K562 (cell line): ENCODE measurements around the gene ZDHHC5. TPM values are rescaled to one million over a fixed set of nuclear protein-coding genes. Genes with fewer than 3 reads are reported as not detected.

Source experiments
- ATAC-seq: fragments of 200-7000 bp; cut with Tn5 transposase; 3 replicates; pipeline ENCODE4 v1.9.1; 2020; ENCODE audit warnings: moderate library complexity
- BruUV-seq: library from RNA; stranded (reverse); fragments of 400-500 nt; replicated peaks from 2 replicates; lab custom pipeline; 2021; lab: Mats Ljungman, UMichigan
- CTCF ChIA-PET: fragments of 300-600 bp; formaldehyde crosslinking; extraction: SDS; loops from one replicate; lab custom pipeline; 2021; ENCODE audit warnings: low intra/inter-chr PET ratio; lab: Yijun Ruan, JAX
- POLR2A ChIA-PET: fragments of 300-600, 350-650 bp; sonication (Branson Sonifier 250); formaldehyde crosslinking; extraction: SDS; loops from one replicate; lab custom pipeline; 2021; ENCODE audit warnings: antibody characterized with exemption, inconsistent platforms; lab: Yijun Ruan, JAX
- DNase-seq, 4 experiments: peaks; one replicate each; pipeline versions ENCODE4 v3.0.0 to v3.0.0-alpha.2; 2011 to 2018; ENCODE audit warnings: low spot score in 3 of 4, mixed read lengths in 3 of 4; ENCODE audit errors: extremely low read depth in 1 of 4
- FAIRE-seq: peaks from 2 replicates; lab custom pipeline; 2011; peaks lifted over from hg19 to GRCh38; lab: Jason Lieb, UNC
- H2AFZ ChIP-seq: 2 replicates; pipeline ENCODE4 v1.6.0; 2011; ENCODE audit warnings: low read depth, low read length, control low read depth, inconsistent platforms
- H3K27ac ChIP-seq: fragments of 200-600 bp; 3 replicates; pipeline ENCODE4 v1.8.0; 2011; ENCODE audit warnings: low read depth, mild to moderate bottlenecking, control low read depth, inconsistent platforms, low read length, moderate library complexity, mixed read lengths; ENCODE audit errors: extremely low read depth
- H3K27me3 ChIP-seq, 2 experiments: fragments of 300-600 bp in 1 of 2; 2 replicates in 1 of 2; 3 replicates in 1 of 2; pipeline versions ENCODE4 v1.6.0 to v1.8.0; 2011; ENCODE audit warnings: inconsistent platforms in 2 of 2, low read length in 2 of 2, mild to moderate bottlenecking in 1 of 2, mixed read lengths in 1 of 2, moderate library complexity in 1 of 2; ENCODE audit not compliant: control insufficient read depth in 2 of 2, insufficient read depth in 2 of 2
- H3K36me3 ChIP-seq: fragments of 300-600 bp; 3 replicates; pipeline ENCODE4 v1.8.0; 2011; ENCODE audit warnings: mild to moderate bottlenecking, low read length, inconsistent platforms; ENCODE audit not compliant: control insufficient read depth, insufficient read depth
- H3K4me1 ChIP-seq, 2 experiments: fragments of 200-600 bp in 1 of 2; replicated peaks in 1 of 2; 2 replicates in 1 of 2; 3 replicates in 1 of 2; pipeline versions ENCODE4 v1.5.1 to v1.8.0; 2011; ENCODE audit warnings: inconsistent platforms in 2 of 2, low read length in 2 of 2, mild to moderate bottlenecking in 1 of 2, mixed read lengths in 1 of 2, moderate library complexity in 1 of 2; ENCODE audit not compliant: control insufficient read depth in 2 of 2, insufficient read depth in 2 of 2
- H3K4me2 ChIP-seq: 2 replicates; pipeline ENCODE4 v1.6.1; 2011; ENCODE audit warnings: low read length, control low read depth, inconsistent platforms, mixed read lengths; ENCODE audit not compliant: insufficient read depth
- H3K4me3 ChIP-seq: fragments of 200-600 bp; sonication (generic), shearing (Covaris generic); 2 replicates; pipeline ENCODE4 v1.5.1; 2016; ENCODE audit warnings: control low read depth, inconsistent platforms
- H3K79me2 ChIP-seq: fragments of 200-600 bp; 3 replicates; pipeline ENCODE4 v1.8.0; 2011; ENCODE audit warnings: low read length, inconsistent platforms; ENCODE audit not compliant: control insufficient read depth, insufficient read depth
- H3K9ac ChIP-seq, 2 experiments: 2 replicates each; pipeline versions ENCODE4 v1.6.0 to v1.6.1; 2011; ENCODE audit warnings: low read depth in 2 of 2, low read length in 2 of 2, control low read depth in 1 of 2, inconsistent platforms in 1 of 2, mild to moderate bottlenecking in 1 of 2, mixed read lengths in 1 of 2; ENCODE audit not compliant: insufficient read depth in 1 of 2
- H3K9me1 ChIP-seq: one replicate; pipeline ENCODE4 v1.6.0; 2011; ENCODE audit warnings: inconsistent platforms, mild to moderate bottlenecking, low read length, moderate library complexity; ENCODE audit not compliant: control insufficient read depth, insufficient read depth
- H3K9me3 ChIP-seq: replicated peaks from 2 replicates; pipeline ENCODE4 v1.5.1; 2011; ENCODE audit warnings: low read depth, low read length, inconsistent platforms; ENCODE audit not compliant: control insufficient read depth, insufficient read depth
- H4K20me1 ChIP-seq: replicated peaks from 2 replicates; pipeline ENCODE4 v1.6.1; 2011; ENCODE audit warnings: low read length, inconsistent platforms, mixed read lengths; ENCODE audit not compliant: control insufficient read depth, insufficient read depth
- CTCF ChIP-seq, 3 experiments: IDR thresholded peaks in 2 of 3; conservative IDR thresholded peaks in 1 of 3; 2 replicates each; pipeline ENCODE4 v1.5.1; 2011 to 2012; ENCODE audit warnings: low read length in 3 of 3, mild to moderate bottlenecking in 3 of 3, control low read depth in 2 of 3, improper control_type of control experiment in 1 of 3, inconsistent platforms in 1 of 3, low read depth in 1 of 3, mixed read lengths in 1 of 3, moderate library complexity in 1 of 3; ENCODE audit not compliant: insufficient read depth in 2 of 3
- CTCFL ChIP-seq: IDR thresholded peaks from 2 replicates; pipeline ENCODE4 v1.6.1; 2011; ENCODE audit warnings: borderline replicate concordance, low read depth, mild to moderate bottlenecking, moderate library complexity, low read length; ENCODE audit not compliant: insufficient read depth, poor library complexity, severe bottlenecking
- KDM4B ChIP-seq, 2 experiments: fragments of 450-650 bp in 1 of 2; sonication (generic) in 1 of 2; IDR thresholded peaks; 2 replicates each; pipeline ENCODE4 v1.6.1; 2016 to 2017; ENCODE audit warnings: borderline replicate concordance in 2 of 2, antibody characterized with exemption in 1 of 2, low read depth in 1 of 2, mild to moderate bottlenecking in 1 of 2
- WGBS: fragments of 100-300 bp; shearing (Covaris generic); methylation state at CpG from one replicate; pipeline ENCODE4 v1.1.6; 2016; ENCODE audit warnings: low coverage, mixed read lengths; ENCODE audit not compliant: insufficient coverage; ENCODE audit errors: missing lambda C conversion rate; 5-methylcytosine and 5-hydroxymethylcytosine counted together
- in situ Hi-C: fragments of 300-500 bp; cut with MboI; formaldehyde crosslinking; loops from 4 replicates; pipeline ENCODE4 v1.15.0; 2018; ENCODE audit warnings: inconsistent platforms, mixed read lengths
- intact Hi-C: fragments of 100-400 bp; cut with micrococcal nuclease; formaldehyde crosslinking; loops from 2 replicates; pipeline ENCODE4 v1.14.2; 2022
- polyA plus RNA-seq, 8 experiments: library from polyadenylated mRNA; depleted of rRNA in 4 of 8; stranded (reverse) in 5 of 8; unstranded in 3 of 8; fragments of >200 nt; fragmentation: Nextera tagmentation in 2 of 8; fragmentation: Illumina TruSeq in 1 of 8; extraction: Ambion mirVana in 2 of 8; extraction: Trizol in 1 of 8; gene quantifications; 2 replicates each; pipeline versions ENCODE4 v1.2.1 to v1.2.3, GENCODE V29; 2011 to 2014; ENCODE audit warnings: inconsistent platforms in 1 of 8, missing spikeins in 1 of 8
- total RNA-seq, 7 experiments: library from RNA; depleted of rRNA in 6 of 7; stranded (reverse); fragments of >200 nt in 6 of 7; fragmentation: Illumina TruSeq in 2 of 7; extraction: Trizol in 2 of 7; gene quantifications; 2 replicates each; pipeline versions ENCODE4 v1.2.1 to v1.2.3, GENCODE V29; 2011 to 2021; ENCODE audit warnings: low replicate concordance in 1 of 7
- TF ChIP-seq, protein P1 (sequence below): sonication (generic); formaldehyde crosslinking; IDR thresholded peaks from 2 replicates; pipeline ENCODE4 v1.8.0; 2022; ENCODE audit warnings: missing genetic modification reagents, mild to moderate bottlenecking, moderate library complexity, borderline replicate concordance

Gene ZDHHC5
- total and polyA plus RNA-seq, 9 of the 15 experiments (the other 6 are each of a cell fraction or from before 2014, with no cell fraction given): 3.8 to 64.2 (median 35.9) TPM

DNA sequence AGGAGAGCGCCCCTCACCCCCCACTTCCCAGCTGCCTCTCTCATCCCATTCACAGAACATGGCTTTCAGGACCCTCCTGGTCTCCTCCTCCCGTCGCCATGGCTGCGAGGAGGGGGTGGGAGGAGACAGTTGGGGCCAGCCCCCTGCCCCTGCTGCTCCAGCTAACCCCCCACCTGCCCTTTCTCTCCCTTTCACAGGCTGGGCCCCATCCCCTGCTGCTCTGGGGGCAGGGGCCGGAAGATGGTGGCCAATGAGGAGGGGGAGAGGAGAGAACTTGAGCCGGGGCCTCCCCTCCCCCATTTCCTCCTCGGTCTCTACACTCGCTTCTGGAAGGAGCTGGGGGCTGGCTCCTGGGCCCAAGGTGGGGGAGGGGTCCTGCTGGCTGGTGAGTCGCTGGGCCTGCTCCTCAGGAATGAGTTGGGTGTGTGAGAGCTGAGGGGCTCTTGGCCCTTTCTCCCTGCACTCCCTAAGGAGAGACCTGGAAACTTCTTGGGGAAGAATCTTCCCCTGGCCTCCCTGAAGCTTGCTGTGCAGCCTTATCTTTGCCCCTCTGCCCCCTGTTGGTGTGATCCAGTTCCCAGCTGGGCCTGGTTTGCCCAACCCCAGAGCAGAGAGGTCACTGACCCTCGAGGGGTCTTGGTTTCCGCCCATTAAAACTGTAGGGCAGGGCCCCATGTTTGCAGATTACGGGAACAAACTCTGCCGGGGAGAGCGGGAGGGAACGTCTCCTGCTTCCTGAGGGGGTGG is 28.4 kb upstream of the ZDHHC5 start:
- no peak overlapping the region for H3K27ac ChIP-seq
- H3K4me1 ChIP-seq: peaks cover 10 to 17% of the 10 kb centered on the region in 2 experiments; a peak in 4 of 5 replicates
- intact Hi-C loops: no loop called here
- DNase-seq: no peak
- H3K9ac ChIP-seq: peak overlapping the region in 1 of 2 experiments; percentile 67; a peak in 2 of 4 replicates
- ChIA-PET POLR2A (interaction anchor here (0.7 to 0.9 kb wide), 3 partner anchors 9 to 153 kb away, joined by 3 to 4 read pairs (median 3); partner anchors contain the start of gene SERPING1), CTCF (interaction anchor here (0.6 to 2.8 kb wide), 2 partner anchors 70 to 291 kb away, joined by 5 to 37 read pairs; partner anchors contain the start of gene UBE2L6)
- ATAC-seq: no peak
- in situ Hi-C loops: loop anchor here (5.0 to 10.0 kb wide), 3 partner anchors 72 to 297 kb away; partner anchors contain the start of gene UBE2L6
- no peaks in the 10 kb centered on the region for H4K20me1 ChIP-seq
- peak overlapping the region; percentile 62 for H2AFZ ChIP-seq
- no peaks in the 10 kb centered on the region for H3K9me1 ChIP-seq
- H3K4me2 ChIP-seq: no peak overlapping the region
- no peaks in the 10 kb centered on the region for H3K9me3 ChIP-seq
- no peak overlapping the region for H3K4me3 ChIP-seq
- BruUV-seq: no TSS peak
- no peak for FAIRE-seq
- H3K27me3 ChIP-seq: peaks cover 0 to 4% of the 10 kb centered on the region in 2 experiments; a peak in 2 of 5 replicates
- WGBS: 33% methylated on average over 12 of the region's 15 CpGs
- no peaks in the 10 kb centered on the region for H3K36me3 ChIP-seq
- no peaks in the 10 kb centered on the region for H3K79me2 ChIP-seq
- TF ChIP-seq CTCF (IDR thresholded peaks at IDR 0.05 in 2 of 3, conservative IDR thresholded peaks at IDR 0.05 in 1 of 3; ENCODE audit: insufficient read depth in 2 of 3, low read depth in 1 of 3, low read length in 3 of 3) (0 out of 6 replicates have a peak, but pooled peaks of 2 of the 3 experiments have one; percentile 15), KDM4B (IDR thresholded peaks at IDR 0.05; ENCODE audit: borderline replicate concordance in 2 of 2, low read depth in 1 of 2) (no peak), CTCFL (peak; percentile 32)
- TF ChIP-seq, protein P1, sequence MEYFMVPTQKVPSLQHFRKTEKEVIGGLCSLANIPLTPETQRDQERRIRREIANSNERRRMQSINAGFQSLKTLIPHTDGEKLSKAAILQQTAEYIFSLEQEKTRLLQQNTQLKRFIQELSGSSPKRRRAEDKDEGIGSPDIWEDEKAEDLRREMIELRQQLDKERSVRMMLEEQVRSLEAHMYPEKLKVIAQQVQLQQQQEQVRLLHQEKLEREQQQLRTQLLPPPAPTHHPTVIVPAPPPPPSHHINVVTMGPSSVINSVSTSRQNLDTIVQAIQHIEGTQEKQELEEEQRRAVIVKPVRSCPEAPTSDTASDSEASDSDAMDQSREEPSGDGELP (CRISPR knock-in tag): peak; percentile 49; the same call in 1 of the 2 replicates
